HEK293T (cell line): ENCODE data around the gene CHRNE.

Experiments used
- ARNT ChIP-seq: fragments of 450-650 bp; IDR thresholded peaks from 2 replicates; pipeline ENCODE4 v1.6.1; 2017; ENCODE audit warnings: mild to moderate bottlenecking
- BHLHE40 ChIP-seq: fragments of 450-650 bp; IDR thresholded peaks from 2 replicates; pipeline ENCODE4 v1.6.1; 2016; ENCODE audit warnings: mild to moderate bottlenecking, moderate library complexity, borderline replicate concordance

DNA sequence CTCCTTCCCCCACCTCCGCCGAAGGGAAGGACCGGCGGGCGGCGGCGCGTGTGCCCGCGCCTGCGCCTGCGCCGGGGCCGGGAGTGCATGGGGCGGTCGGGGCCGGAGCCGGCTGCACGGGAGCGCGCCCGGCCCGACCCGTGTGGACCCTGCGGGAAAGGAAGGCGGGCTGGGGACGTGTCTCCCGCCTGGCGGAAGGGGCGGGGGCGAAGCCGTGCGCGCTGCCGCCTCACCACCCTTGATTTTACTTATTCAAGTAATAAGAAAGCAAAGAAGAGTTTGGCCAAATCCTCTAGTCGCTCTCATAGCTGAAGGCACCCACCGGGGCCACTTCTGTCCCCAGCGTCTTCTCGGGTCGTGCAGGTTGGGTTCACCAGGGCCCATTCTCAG is 46.0 kb upstream of the CHRNE start:
- no peak for TF ChIP-seq ARNT
- no peak for TF ChIP-seq BHLHE40
